SU-DHL-6 (cell line): ENCODE data around the gene AP5Z1.

Source experiments
- EZH2phosphoT487 ChIP-seq: fragments of 200-600 bp; sonication (generic), shearing (Covaris generic); conservative IDR thresholded peaks from 2 replicates; pipeline ENCODE4 v1.6.1; 2018; ENCODE audit warnings: mild to moderate bottlenecking, antibody characterized with exemption, low read length, moderate library complexity, mixed read lengths
- TF ChIP-seq, protein P1 (sequence below): fragments of 200-600 bp; sonication (generic); IDR thresholded peaks from one replicate; pipeline ENCODE4 v1.5.1; 2017; ENCODE audit warnings: antibody characterized with exemption, mild to moderate bottlenecking, low read length, moderate library complexity; ENCODE audit not compliant: insufficient read depth, poor library complexity, severe bottlenecking

DNA sequence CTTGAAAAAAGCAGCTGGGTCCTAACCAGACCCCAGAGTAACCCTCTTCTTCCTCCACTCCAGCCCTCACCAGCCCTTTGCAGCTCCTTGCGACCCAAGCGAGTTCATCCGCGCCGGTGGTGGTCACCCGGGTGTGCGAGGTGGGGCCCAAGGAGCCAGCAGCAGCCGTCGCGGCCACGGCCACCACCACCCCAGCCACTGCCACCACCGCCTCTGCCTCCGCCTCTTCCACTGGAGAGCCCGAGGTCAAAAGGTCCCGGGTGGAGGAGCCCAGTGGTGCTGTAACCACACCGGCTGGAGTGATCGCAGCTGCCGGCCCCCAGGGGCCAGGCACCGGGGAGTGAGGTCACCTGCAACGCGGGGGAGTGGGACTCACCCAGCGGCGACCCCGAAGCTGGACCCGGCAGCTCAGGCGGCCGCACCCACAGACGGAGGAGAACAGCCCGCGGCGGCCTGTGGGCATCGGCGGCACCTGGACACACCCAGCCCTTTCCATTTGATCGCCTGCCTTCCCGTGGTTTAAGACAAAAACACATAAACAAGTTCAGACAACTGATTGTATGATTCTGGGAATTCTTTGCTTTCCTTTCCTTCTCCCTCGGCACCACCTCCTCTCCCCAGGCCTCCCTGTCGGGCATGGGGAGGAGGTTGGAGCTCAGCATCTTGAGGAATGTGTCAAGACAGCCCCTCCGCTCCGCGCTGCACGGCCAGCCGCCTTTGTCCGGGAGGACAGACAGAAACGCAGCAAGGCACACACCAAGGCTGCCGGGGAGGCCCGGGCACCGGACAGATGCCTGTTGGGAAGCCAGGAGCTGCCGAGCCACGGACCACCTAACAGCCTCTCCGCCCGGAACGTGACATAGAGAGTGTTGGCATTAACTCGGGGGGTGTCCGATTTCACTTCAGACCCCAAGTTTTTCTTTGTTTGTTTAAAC lies 13.0 kb upstream of the AP5Z1 start:
- TF ChIP-seq, protein P1, sequence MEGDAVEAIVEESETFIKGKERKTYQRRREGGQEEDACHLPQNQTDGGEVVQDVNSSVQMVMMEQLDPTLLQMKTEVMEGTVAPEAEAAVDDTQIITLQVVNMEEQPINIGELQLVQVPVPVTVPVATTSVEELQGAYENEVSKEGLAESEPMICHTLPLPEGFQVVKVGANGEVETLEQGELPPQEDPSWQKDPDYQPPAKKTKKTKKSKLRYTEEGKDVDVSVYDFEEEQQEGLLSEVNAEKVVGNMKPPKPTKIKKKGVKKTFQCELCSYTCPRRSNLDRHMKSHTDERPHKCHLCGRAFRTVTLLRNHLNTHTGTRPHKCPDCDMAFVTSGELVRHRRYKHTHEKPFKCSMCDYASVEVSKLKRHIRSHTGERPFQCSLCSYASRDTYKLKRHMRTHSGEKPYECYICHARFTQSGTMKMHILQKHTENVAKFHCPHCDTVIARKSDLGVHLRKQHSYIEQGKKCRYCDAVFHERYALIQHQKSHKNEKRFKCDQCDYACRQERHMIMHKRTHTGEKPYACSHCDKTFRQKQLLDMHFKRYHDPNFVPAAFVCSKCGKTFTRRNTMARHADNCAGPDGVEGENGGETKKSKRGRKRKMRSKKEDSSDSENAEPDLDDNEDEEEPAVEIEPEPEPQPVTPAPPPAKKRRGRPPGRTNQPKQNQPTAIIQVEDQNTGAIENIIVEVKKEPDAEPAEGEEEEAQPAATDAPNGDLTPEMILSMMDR: no peak
- no peak for TF ChIP-seq EZH2phosphoT487
